ENCODE results near the gene CDH4.

GRCh38 chr20:61927826-61928541 lies 675.9 kb downstream of the CDH4 start:
- TF ChIP-seq EZH2 (IDR thresholded peaks at IDR 0.05; ENCODE audit: borderline replicate concordance, low read depth, low read length): no peak
- TF ChIP-seq SNAPC5 (CRISPR knock-in tag; IDR thresholded peaks at IDR 0.05): no peak
- TF ChIP-seq MAX (CRISPR knock-in tag; IDR thresholded peaks at IDR 0.05): no peak
- TF ChIP-seq SMC3 (conservative IDR thresholded peaks at IDR 0.05; ENCODE audit: insufficient read depth, low read depth, low read length): no peak
